Measurements from ENCODE around the gene NUDT3. TPM values are rescaled to one million over a fixed set of nuclear protein-coding genes. Genes with fewer than 3 reads are reported as not detected.

NUDT3 gene
- total RNA-seq, 4 donors from 2014 or later: 9.6 to 27.9 (median 16.9) TPM

DNA sequence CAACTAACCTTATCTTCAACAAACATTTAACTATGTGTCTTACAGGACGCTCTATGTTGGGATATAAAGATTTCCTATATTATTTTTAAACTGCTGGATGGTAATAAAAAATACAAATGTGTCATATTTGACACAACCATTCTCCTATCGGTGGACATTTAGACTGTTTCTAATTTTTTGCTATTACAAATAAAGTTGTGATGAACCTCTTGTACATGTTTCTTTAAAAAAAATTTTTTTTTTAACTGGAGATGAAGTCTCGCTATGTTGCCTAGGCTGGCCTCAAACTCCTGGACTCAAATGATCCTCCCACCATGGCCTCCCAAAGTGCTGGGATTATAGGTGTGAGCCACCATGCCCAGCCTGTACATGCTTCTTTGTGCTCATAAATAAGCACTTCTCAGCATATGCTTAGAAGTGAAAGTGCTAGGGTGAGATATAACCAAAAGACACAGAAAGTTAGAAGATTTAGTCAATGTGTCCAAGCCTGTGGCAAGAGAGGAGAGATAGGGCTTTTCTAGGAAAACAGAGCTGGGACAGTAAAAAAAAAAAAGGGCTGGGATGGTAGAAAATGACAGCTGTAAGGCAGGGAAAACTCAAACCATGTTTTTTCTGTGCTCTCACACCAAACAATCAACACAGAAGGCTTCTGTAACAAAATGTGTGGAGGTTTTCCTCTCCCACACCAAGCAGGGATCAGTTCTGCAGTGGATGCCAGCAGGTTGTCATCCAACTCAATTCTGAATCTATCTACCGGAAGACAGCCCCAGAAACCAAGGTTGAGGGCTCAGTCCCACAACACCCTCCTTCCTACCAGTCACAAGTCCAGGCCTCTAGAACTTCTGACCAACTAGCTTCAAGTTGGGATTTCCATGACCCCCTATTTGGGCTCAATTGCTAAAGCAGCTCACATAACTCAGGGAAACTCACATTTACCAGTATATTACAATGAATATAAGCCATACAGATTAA lies 73.7 kb downstream of the NUDT3 start:
- in situ Hi-C loops (cut with MboI; ENCODE audit: low pct_ligation_motif_present in 1 of 4, low pct_unique_long_range_greater_than_20kb in 1 of 4, low sequenced_read_pairs in 3 of 4) (no loop called here), intact Hi-C loops (cut with DNase I; ENCODE audit: low total_unique reads) (loop anchor here (10.0 kb wide), 1 partner anchor 66 kb away; no protein-coding TSS in a partner anchor)
- DNase-seq: no peak
- TF ChIP-seq EP300 (IDR thresholded peaks at IDR 0.05; ENCODE audit: low read depth) (no peak), POLR2A (IDR thresholded peaks at IDR 0.05) (no peak), POLR2AphosphoS5 (IDR thresholded peaks at IDR 0.05) (no peak)
- TF ChIP-seq, protein P1, sequence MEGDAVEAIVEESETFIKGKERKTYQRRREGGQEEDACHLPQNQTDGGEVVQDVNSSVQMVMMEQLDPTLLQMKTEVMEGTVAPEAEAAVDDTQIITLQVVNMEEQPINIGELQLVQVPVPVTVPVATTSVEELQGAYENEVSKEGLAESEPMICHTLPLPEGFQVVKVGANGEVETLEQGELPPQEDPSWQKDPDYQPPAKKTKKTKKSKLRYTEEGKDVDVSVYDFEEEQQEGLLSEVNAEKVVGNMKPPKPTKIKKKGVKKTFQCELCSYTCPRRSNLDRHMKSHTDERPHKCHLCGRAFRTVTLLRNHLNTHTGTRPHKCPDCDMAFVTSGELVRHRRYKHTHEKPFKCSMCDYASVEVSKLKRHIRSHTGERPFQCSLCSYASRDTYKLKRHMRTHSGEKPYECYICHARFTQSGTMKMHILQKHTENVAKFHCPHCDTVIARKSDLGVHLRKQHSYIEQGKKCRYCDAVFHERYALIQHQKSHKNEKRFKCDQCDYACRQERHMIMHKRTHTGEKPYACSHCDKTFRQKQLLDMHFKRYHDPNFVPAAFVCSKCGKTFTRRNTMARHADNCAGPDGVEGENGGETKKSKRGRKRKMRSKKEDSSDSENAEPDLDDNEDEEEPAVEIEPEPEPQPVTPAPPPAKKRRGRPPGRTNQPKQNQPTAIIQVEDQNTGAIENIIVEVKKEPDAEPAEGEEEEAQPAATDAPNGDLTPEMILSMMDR (IDR thresholded peaks at IDR 0.05): no peak
- Histone ChIP-seq H3K27me3 (no peaks in the 10 kb centered on the region), H3K4me1 (peaks cover 8 to 41% (median 12%) of the 10 kb centered on the region in 4 donors), H3K9me3 (no peaks in the 10 kb centered on the region), H3K4me3 (no peak overlapping the region), H3K27ac (peak overlapping the region in 1 of 4 donors; percentile 22), H3K36me3 (no peaks in the 10 kb centered on the region)
- WGBS, 2 donors (ENCODE audit: low coverage in 1 of 2): 58 to 73% methylated on average over 3 to 4 of the region's 4 CpGs

DNA sequence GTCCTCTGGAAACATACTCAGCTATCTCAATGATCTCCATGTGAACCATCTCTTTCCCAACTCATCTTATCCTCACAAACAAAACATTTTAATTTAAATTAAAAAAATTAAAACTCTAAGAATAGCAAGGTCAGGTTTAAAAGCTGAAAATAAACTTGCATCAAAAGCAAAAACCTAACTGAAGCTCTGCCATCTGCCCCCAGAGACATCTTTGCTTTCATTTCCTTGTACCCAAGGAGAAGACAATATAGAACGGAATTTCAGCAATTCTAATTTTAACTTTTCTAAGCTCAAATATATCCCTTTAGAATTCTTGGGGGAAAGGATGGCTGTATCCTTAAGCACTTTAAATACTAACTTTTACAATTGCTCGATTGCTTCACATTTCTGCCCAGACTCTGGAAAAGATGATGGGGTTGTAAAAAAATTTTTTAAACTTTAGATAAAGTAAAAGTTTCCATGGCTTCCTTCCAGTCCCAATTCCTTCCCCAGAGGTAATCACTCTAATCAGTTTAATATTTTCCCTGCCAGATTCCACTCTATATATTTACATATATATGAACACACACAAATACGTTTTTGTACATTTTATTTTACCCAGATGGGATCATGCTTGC lies 74.5 kb downstream of the NUDT3 start:
- in situ Hi-C loops (cut with MboI; ENCODE audit: low pct_ligation_motif_present in 1 of 4, low pct_unique_long_range_greater_than_20kb in 1 of 4, low sequenced_read_pairs in 3 of 4): no loop called here
- H3K4me3 ChIP-seq: no peak overlapping the region
- no peaks in the 10 kb centered on the region for H3K36me3 ChIP-seq
- intact Hi-C loops (cut with DNase I; ENCODE audit: low total_unique reads): loop anchor here (10.0 kb wide), 1 partner anchor 67 kb away; no protein-coding TSS in a partner anchor
- H3K9me3 ChIP-seq: no peaks in the 10 kb centered on the region
- peak overlapping the region in 1 of 4 donors; percentile 22 for H3K27ac ChIP-seq
- peaks cover 8 to 41% (median 12%) of the 10 kb centered on the region in 4 donors for H3K4me1 ChIP-seq
- TF ChIP-seq POLR2A (IDR thresholded peaks at IDR 0.05) (no peak), EP300 (IDR thresholded peaks at IDR 0.05; ENCODE audit: low read depth) (no peak), POLR2AphosphoS5 (IDR thresholded peaks at IDR 0.05) (no peak)
- TF ChIP-seq, protein P1 (IDR thresholded peaks at IDR 0.05): no peak
- WGBS, 2 donors (ENCODE audit: low coverage in 1 of 2): 41 to 54% methylated on average over 3 of the region's 3 CpGs
- H3K27me3 ChIP-seq: no peaks in the 10 kb centered on the region
- DNase-seq: no peak

DNA sequence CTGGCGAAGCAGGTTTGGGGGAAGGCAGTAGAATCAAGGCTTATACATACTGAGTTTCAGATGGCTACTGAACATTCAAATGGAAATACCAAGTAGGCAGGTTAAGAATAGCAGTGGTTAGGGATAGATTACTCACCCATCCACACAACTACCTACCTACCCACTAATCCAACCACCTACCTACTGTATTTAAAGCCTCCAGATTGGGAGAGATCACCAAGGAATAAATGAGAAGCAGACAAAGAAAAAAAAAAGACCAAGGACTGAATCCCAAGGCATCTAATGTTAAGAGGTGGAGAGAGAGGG lies 75.3 kb downstream of the NUDT3 start:
- 96% methylated on average over 1 of the region's 1 CpG; no CpG with 5 or more reads in 1 of the 2 donors for WGBS, 2 donors (ENCODE audit: low coverage in 1 of 2)
- no peak for DNase-seq
- H3K9me3 ChIP-seq: no peaks in the 10 kb centered on the region
- no peak overlapping the region for H3K4me3 ChIP-seq
- H3K27me3 ChIP-seq: no peaks in the 10 kb centered on the region
- no peak overlapping the region for H3K27ac ChIP-seq
- TF ChIP-seq POLR2AphosphoS5 (IDR thresholded peaks at IDR 0.05) (no peak), POLR2A (IDR thresholded peaks at IDR 0.05) (no peak), EP300 (IDR thresholded peaks at IDR 0.05; ENCODE audit: low read depth) (no peak)
- TF ChIP-seq, protein P1 (IDR thresholded peaks at IDR 0.05): no peak
- peaks cover 8 to 41% (median 12%) of the 10 kb centered on the region in 4 donors for H3K4me1 ChIP-seq
- H3K36me3 ChIP-seq: no peaks in the 10 kb centered on the region
- intact Hi-C loops (cut with DNase I; ENCODE audit: low total_unique reads): loop anchor here (10.0 kb wide), 1 partner anchor 68 kb away; no protein-coding TSS in a partner anchor
- in situ Hi-C loops (cut with MboI; ENCODE audit: low pct_ligation_motif_present in 1 of 4, low pct_unique_long_range_greater_than_20kb in 1 of 4, low sequenced_read_pairs in 3 of 4): no loop called here

Measured in transverse colon (tissue), 4 donors.